SIG-M5 (cell line): ENCODE data around the gene WDR3.
"Not testable (repeated sequence)": the region's sequence is repeated elsewhere in the genome, so short reads cannot be mapped to it uniquely, and the experiment has no call there.

ENCODE experiments used
- DNase-seq: peaks from one replicate; lab custom pipeline; 2025; lab: John Stamatoyannopoulos, UW

WDR3 gene

DNA sequence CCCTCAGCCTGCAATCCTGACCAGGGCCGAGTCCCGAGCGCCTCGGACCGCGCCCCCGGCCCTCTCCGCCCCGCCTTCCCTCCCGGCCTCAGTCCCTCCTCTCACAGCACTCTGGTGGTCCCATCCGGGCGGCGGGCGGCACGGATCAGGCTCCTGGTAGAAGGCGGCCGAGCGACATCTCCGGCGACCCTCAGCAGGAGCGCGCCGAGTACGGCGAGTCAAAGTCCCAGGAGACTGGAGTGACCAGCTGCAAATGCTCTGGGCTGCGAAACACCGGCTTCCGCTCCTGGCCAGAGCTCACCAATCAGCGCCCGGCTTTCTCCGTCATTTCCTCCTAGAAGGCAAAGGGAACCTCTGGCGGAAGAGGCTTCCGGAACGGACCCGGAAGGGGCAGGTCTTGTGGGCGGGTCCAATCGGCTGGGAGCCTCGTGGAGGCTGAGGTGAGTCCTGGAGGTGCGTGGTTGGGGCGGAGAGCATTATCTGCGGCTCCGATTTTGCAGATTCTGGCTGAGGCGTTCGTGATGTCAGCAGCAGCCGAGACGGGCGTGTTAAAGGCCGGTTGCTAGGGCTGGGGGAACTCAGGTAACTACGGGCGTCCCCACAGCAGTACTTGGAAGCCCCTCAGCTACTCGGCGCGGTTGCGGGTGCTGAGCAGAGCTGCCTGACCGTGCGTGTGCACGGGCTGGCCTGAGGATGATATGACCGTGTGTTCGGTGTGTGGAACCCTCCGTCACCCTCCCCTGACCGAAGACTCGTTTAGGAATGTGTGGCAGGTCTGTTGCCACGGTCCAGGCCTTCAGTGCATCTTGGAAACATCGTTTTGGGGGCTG lies at the start of gene WDR3, which contains the start of gene GDAP2:
Gene WDR3 (plus strand): TSS at position 397 of the 830 bp plus-strand sequence. CDS start 3,581 bp downstream, outside the sequence.
Gene GDAP2 (minus strand): TSS at position 279 of the 830 bp plus-strand sequence. CDS start 9,264 bp downstream, outside the sequence.
- DNase-seq, result peak; percentile 81

- no peak for DNase-seq
Observed at GRCh38 chr1:117883616-117884015, 45.9 kb upstream of the WDR3 start.

DNA sequence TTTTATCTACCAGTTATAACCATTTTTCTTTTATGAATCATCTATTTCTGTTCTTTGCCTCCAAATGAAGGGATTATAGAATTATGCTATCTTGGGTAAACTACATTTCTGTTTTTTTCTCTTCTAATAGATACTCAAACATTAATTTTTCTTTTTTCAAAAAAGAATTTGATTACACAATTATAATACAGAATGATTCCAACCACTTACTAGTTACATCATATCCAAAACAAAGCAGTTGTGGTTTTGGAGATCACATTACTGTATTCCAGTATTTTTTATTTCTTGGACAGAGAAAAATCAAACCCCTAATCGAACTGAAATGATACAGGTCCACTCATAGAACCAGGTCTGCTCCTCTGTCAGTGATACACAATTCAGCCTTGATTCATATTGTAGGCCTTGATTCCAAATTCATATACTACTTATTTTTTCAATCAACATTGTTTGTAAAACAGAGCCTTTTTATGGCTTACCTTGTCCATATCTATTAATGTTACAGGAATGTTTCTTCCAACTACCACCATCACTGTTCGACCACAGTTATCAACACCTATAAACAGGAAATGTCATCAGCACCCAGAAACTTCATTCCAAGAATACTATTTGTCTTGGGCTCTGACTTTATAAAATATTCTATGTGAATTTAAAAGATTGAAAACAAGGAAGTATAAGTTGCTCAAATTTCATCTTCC lies 43.3 kb upstream of the WDR3 start:
- DNase-seq, result no peak

DNA sequence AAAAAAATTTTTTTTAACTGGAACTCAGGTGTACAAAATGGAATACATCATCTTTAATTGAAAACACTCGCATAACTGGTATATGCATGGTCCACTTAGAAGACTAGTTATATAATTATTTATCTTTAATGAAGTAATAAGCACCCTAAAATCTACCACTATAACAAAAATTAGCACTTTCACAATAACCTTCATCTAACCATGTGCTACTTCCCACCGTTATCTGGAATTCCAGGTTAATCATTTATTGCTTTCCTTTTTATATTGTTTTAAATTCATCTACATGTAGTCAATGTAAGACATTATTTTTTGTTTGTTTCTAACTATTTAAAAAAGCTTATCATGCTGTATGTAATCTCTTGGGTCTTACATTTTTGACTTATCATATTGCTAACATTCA lies 39.1 kb upstream of the WDR3 start:
- no peak for DNase-seq

DNA sequence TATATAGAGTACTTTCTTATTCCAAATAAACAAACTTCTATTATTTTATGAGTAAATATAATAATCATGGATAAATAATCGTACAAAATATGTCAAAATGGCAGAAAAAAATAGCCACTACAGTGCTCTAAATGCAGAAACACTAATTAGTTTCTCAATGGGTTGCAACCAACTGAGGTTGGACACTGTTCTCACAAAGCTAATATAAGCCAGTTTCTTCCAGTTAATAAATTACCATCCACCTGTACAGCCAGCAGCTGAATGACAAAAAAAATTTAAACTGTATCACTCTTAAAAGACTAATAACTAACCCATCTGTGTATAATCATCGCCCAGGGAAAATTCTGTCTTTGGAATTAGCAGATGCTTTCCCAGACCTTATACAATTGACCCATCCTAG lies 37.0 kb upstream of the WDR3 start:
- DNase-seq, result no peak

GRCh38 chr1:117894078-117894477 lies 35.5 kb upstream of the WDR3 start:
- DNase-seq, result no peak

DNA sequence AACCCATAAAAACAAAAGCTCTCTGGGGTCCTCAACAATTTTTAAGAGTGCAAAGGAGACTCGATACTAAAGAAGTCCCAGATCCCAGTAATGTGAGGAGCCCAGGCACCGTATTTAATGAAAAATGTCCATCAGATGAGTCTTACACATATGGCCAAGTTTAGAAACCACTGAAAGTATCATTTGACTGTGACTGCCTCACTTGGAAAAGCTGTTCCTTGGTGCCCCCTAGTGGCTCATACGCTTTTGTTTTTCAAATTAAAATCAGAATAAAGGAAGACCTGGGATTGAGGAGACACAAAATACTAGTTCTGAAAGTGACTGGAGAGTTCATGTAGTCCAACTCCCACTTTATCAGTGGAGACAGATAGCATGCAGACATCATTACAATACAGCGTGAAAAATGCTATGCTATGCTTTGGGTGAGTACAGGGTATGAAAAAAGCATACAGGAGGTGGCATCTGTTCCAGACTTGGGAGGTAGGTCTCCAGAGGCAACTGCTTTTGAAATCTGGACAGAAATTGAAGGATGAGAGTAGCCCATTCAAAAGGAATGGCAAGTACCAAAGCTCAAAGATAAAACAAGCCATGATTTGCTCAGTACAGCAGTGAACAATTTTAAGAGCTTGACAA lies 33.9 kb upstream of the WDR3 start:
- DNase-seq, result no peak

GRCh38 chr1:117897551-117897950 lies 32.0 kb upstream of the WDR3 start:
- DNase-seq, result no peak

- DNase-seq, result no peak
Observed at GRCh38 chr1:117899801-117900200, 29.7 kb upstream of the WDR3 start.

GRCh38 chr1:117902944-117903343 lies 26.6 kb upstream of the WDR3 start:
- DNase-seq, result no peak

- DNase-seq, result no peak
Observed at GRCh38 chr1:117904485-117904884, 25.1 kb upstream of the WDR3 start.

DNA sequence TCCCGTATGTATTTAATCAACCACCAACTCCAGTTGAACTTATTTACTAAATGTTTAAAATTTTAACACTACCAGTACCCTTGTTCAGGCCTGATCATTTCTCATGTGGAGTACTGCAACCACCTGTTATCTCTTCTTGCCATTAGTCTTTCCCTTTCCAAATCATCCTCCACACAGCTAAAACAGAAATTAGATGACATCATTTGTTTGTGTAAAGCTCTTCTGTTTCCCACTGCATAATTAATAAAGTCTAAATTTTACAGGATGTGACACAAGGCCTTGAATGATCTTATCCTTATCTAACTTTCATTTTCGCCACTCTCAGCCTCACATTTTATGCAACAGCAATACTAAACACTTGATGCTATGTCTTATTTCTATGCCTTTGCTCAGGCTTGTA lies 24.5 kb upstream of the WDR3 start:
- no peak for DNase-seq

DNA sequence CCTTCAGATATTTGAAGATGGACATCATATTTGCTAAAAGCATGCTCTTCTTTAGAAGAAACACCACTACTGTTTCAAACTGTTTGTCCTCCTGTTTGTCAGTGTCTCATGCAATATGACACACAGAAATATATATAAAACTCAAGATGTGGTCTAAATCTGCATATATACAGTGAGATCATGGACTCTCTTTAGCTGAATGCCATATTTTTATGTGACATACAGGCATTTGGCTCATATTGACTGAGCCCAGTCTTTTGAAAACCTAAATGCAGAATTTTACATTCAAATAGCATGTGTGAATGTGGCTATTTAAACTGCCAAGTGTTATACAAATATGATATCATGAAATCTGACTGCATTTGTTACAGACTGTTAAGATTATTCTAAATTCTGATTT lies 18.5 kb upstream of the WDR3 start:
- DNase-seq, result no peak

- DNase-seq, result no peak
Observed at GRCh38 chr1:117919376-117919775, 10.2 kb upstream of the WDR3 start.

- no peak for DNase-seq
Observed at GRCh38 chr1:117921991-117922390, 7.5 kb upstream of the WDR3 start.

DNA sequence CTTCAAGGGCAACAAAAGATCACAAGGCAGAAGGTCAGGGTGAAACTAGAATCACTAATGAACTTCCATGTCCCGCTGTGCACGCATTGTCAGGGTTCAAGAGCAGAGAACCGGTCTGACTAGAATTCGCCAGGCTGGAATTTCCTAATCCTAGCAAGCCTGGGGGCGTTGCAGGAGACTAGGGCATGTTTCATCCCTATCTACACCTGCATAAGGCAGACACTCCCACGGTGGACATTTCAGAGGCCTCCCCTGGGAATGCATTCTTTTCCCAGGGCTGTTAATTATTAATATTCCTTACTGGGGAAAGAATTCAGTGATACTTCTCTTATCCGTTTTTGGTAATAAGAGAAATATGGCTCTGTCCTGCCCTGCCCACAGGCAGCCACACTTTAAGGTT lies 6.8 kb upstream of the WDR3 start:
- not testable (repeated sequence) for DNase-seq

GRCh38 chr1:117925981-117926380 lies 3.6 kb upstream of the WDR3 start:
- no peak for DNase-seq

- DNase-seq, result no peak
Observed at GRCh38 chr1:117928881-117929342, 627 bp upstream of the WDR3 start.

DNA sequence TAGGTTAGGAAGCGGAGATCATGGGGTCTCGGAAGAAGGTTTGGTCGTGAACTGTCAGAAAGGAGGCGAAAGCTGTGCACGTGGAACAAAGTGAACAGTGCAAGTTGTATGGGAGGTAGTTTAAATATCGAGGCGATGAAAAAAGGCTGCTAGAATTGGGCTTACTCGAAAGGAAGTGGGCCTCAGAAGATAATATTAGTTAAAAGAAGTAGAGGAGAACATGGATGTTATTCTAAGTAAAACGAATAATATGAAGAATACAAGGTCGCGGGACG lies 571 bp downstream of the WDR3 start:
- no peak for DNase-seq

GRCh38 chr1:117930484-117930883 lies 945 bp downstream of the WDR3 start:
- no peak for DNase-seq

GRCh38 chr1:117932576-117932975 lies 3.0 kb downstream of the WDR3 start:
- DNase-seq, result no peak

DNA sequence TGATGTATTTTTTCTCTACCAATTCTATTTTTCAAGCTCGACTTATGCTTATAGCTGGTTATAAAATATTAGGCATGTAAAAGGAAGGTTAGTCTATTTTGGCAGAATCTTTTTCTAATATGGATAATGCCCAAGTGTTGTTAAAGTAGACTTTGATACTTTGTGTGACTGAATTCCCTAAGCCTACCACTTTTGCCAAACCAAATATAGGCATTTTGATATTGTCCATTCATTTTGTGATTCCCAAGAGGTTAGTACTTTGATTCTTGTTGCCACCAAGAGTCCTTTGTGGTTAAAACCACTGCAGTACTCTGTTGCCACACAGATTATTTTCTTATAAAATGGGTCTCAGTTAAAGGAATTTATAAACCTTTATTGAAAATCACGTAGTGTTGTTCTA lies 4.2 kb downstream of the WDR3 start:
- DNase-seq, result no peak

- no peak for DNase-seq
Observed at GRCh38 chr1:117942293-117942692, 12.8 kb downstream of the WDR3 start.
